Measurements from ENCODE around the gene CIDEB. TPM values are rescaled to one million over a fixed set of nuclear protein-coding genes. Genes with fewer than 3 reads are reported as not detected.

CIDEB gene
- total RNA-seq, 1 experiment from 2014 or later, result not detected

GRCh38 chr14:24314377-24315193 is 6.8 kb upstream of the CIDEB start:
- H3K18ac ChIP-seq (ENCODE audit: insufficient read length, low read depth, low read length), result no peak overlapping the region
- no peak overlapping the region for H2AFZ ChIP-seq (ENCODE audit: low read length)
- H4K5ac ChIP-seq (ENCODE audit: insufficient read length, low read depth, low read length), result no peak overlapping the region
- Mint-ChIP-seq H3K27ac (no peak overlapping the region), H3K4me1 (no peaks in the 10 kb centered on the region), H3K27me3 (ENCODE audit: low read depth) (peaks cover 37% of the 10 kb centered on the region), H3K36me3 (ENCODE audit: insufficient read depth in 1 of 3, low read depth in 3 of 3) (peaks cover 3 to 9% (median 5%) of the 10 kb centered on the region in 3 experiments; a peak in 5 of 7 replicates), H3K4me3 (no peak overlapping the region), H3K9me3 (no peaks in the 10 kb centered on the region)
- H3K23ac ChIP-seq (ENCODE audit: insufficient read length, low read depth, low read length), result no peak overlapping the region
- no peak overlapping the region for H3K9ac ChIP-seq (ENCODE audit: extremely low read depth, insufficient read length, low read length)
- no peak overlapping the region for H3T11ph ChIP-seq (ENCODE audit: low read length)
- no peaks in the 10 kb centered on the region for H3K23me2 ChIP-seq (ENCODE audit: insufficient read length, low read depth, low read length, poor library complexity, severe bottlenecking)
- H2BK120ac ChIP-seq (ENCODE audit: low read depth, low read length, poor library complexity, severe bottlenecking), result no peak overlapping the region
- no peak for DNase-seq
- no peaks in the 10 kb centered on the region for H3K4me1 ChIP-seq (ENCODE audit: insufficient read depth, low read length)
- no peak overlapping the region for H2BK20ac ChIP-seq (ENCODE audit: low read depth, low read length, poor library complexity, severe bottlenecking)
- H4K20me1 ChIP-seq (ENCODE audit: control insufficient read depth, insufficient read depth, insufficient read length), result no peaks in the 10 kb centered on the region
- H2BK12ac ChIP-seq (ENCODE audit: insufficient read length, low read depth, low read length), result no peak overlapping the region
- H3K27me3 ChIP-seq (ENCODE audit: insufficient read depth, low read length), result peaks cover 2% of the 10 kb centered on the region; the same call in 1 of the 2 replicates
- no peaks in the 10 kb centered on the region for H3K79me1 ChIP-seq (ENCODE audit: insufficient read depth, low read depth, low read length, poor library complexity, severe bottlenecking)
- H3K79me2 ChIP-seq (ENCODE audit: insufficient read depth, low read length), result no peaks in the 10 kb centered on the region
- H3K4me2 ChIP-seq (ENCODE audit: insufficient read depth, insufficient read length, low read length), result no peak overlapping the region
- whole genome bisulfite sequencing (ENCODE audit: extremely low coverage, insufficient read length, low lambda C conversion rate), result no CpG with 5 or more reads among the region's 5 CpGs
- H3K56ac ChIP-seq (ENCODE audit: insufficient read length, low read depth, low read length), result no peak overlapping the region
- no peaks in the 10 kb centered on the region for H3K9me3 ChIP-seq (ENCODE audit: control insufficient read depth, low read depth, low read length)
- no peak overlapping the region for H2BK5ac ChIP-seq (ENCODE audit: insufficient read length, low read length)
- no peak overlapping the region for H2BK15ac ChIP-seq (ENCODE audit: low read depth, low read length)
- H3K27ac ChIP-seq (ENCODE audit: insufficient read length, low read depth, low read length), result no peak overlapping the region
- no peak overlapping the region for H4K91ac ChIP-seq (ENCODE audit: insufficient read length, low read depth, low read length)
- no peak overlapping the region for H2AK5ac ChIP-seq (ENCODE audit: insufficient read length, low read length)
- no peak for TF ChIP-seq CTCF (conservative IDR thresholded peaks at IDR 0.05)
- H3K4ac ChIP-seq (ENCODE audit: low read depth, low read length), result no peak overlapping the region
- H4K8ac ChIP-seq (replicated peaks; ENCODE audit: insufficient read length, low read depth, low read length), result no peak overlapping the region
- no peak overlapping the region for H3K14ac ChIP-seq (ENCODE audit: insufficient read depth, low read length)
